Gastrocnemius medialis (tissue), 4 donors: ENCODE measurements around the gene ENKD1. TPM values are rescaled to one million over a fixed set of nuclear protein-coding genes. Genes with fewer than 3 reads are reported as not detected.
"Not testable (repeated sequence)": the region's sequence is repeated elsewhere in the genome, so short reads cannot be mapped to it uniquely, and the experiment has no call there.

Experiments
- ATAC-seq, 2 donors: fragments of 150-250 bp; one replicate each; pipeline ENCODE4 v1.9.1; 2016
- DNase-seq, 2 donors: peaks; one replicate each; pipeline ENCODE4 v3.0.0-alpha.2; 2019
- H3K27ac ChIP-seq, 4 donors: fragments of 200-600 bp; sonication (generic); 1 replicate in 1 of 4; 2 replicates in 3 of 4; pipeline ENCODE4 v1.5.1; 2016 to 2018; ENCODE audit warnings: mild to moderate bottlenecking in 2 of 4, moderate library complexity in 1 of 4
- H3K27me3 ChIP-seq, 3 donors: fragments of 200-600 bp; sonication (generic) in 2 of 3; 1 replicate in 1 of 3; 2 replicates in 2 of 3; pipeline versions ENCODE4 v1.5.1 to v1.6.0; 2016 to 2019; ENCODE audit warnings: mild to moderate bottlenecking in 1 of 3, moderate library complexity in 1 of 3
- H3K36me3 ChIP-seq, 2 donors: fragments of 200-600 bp; sonication (generic) in 1 of 2; one replicate each; pipeline ENCODE4 v1.5.1; 2017 to 2018
- H3K4me1 ChIP-seq, 2 donors: fragments of 200-600 bp; sonication (generic) in 1 of 2; one replicate each; pipeline ENCODE4 v1.5.1; 2016 to 2017; ENCODE audit warnings: mild to moderate bottlenecking in 2 of 2
- H3K4me3 ChIP-seq, 4 donors: fragments of 200-600 bp; sonication (generic) in 3 of 4; 1 replicate in 1 of 4; 2 replicates in 3 of 4; pipeline ENCODE4 v1.5.1; 2016 to 2019; ENCODE audit warnings: mild to moderate bottlenecking in 2 of 4
- H3K9me3 ChIP-seq, 3 donors: fragments of 200-600 bp; sonication (generic) in 2 of 3; 1 replicate in 1 of 3; 2 replicates in 2 of 3; pipeline ENCODE4 v1.5.1; 2016 to 2019
- CTCF ChIP-seq, 5 experiments: fragments of 450-650 bp in 3 of 5; fragments of 200-600 bp in 2 of 5; sonication (generic) in 2 of 5; IDR thresholded peaks in 4 of 5; conservative IDR thresholded peaks in 1 of 5; 1 replicate in 4 of 5; 2 replicates in 1 of 5; pipeline ENCODE4 v1.5.1; 2016 to 2019; ENCODE audit warnings: antibody characterized with exemption in 5 of 5, mild to moderate bottlenecking in 3 of 5, moderate library complexity in 3 of 5
- POLR2A ChIP-seq, 2 donors: fragments of 450-650 bp; IDR thresholded peaks; one replicate each; pipeline ENCODE4 v1.6.1; 2017; ENCODE audit warnings: antibody characterized with exemption in 2 of 2, mild to moderate bottlenecking in 2 of 2, moderate library complexity in 2 of 2
- in situ Hi-C, 4 donors: fragments of 200-750 bp; cut with MboI; loops; one replicate each; pipeline versions ENCODE4 v1.15.0 to v1.8.0; 2017; ENCODE audit warnings: low sequenced_read_pairs in 4 of 4
- intact Hi-C: fragments of 100-400 bp; cut with DNase I; formaldehyde crosslinking; loops from one replicate; pipeline ENCODE4 v1.15.1; 2023; ENCODE audit warnings: low total_unique reads
- total RNA-seq, 4 donors: library from RNA; depleted of rRNA; stranded (reverse); fragments of >200 nt; gene quantifications; one replicate each; pipeline versions ENCODE4 v1.1.0 to v1.2.3, GENCODE V29; 2016

The ENKD1 gene
- total RNA-seq, 4 donors from 2014 or later, result 8.1 to 14.2 (median 11.2) TPM

- no peak for DNase-seq
- Histone ChIP-seq H3K27ac (no peak overlapping the region), H3K27me3 (no peaks in the 10 kb centered on the region), H3K4me1 (peaks cover 0 to 8% of the 10 kb centered on the region in 2 donors), H3K4me3 (no peak overlapping the region), H3K9me3 (no peaks in the 10 kb centered on the region), H3K36me3 (no peaks in the 10 kb centered on the region)
- intact Hi-C loops, result no loop called here
- ATAC-seq, result no peak
- in situ Hi-C loops, result loop anchor here in 1 of 4 donors (25.0 kb wide), 1 partner anchor 340 kb away; no protein-coding TSS in a partner anchor
- no peak for TF ChIP-seq CTCF (IDR thresholded peaks at IDR 0.05 in 4 of 5, conservative IDR thresholded peaks at IDR 0.05 in 1 of 5)
- no peak for TF ChIP-seq POLR2A (IDR thresholded peaks at IDR 0.05)
These were observed 31.1 kb upstream of the ENKD1 start for GRCh38 chr16:67697422-67698185.

- ATAC-seq (peak in 1 of 2 donors; percentile 87), DNase-seq (no peak)
- Histone ChIP-seq H3K27ac (peak overlapping the region in 1 of 4 donors; percentile 46), H3K4me3 (no peak overlapping the region), H3K27me3 (no peaks in the 10 kb centered on the region), H3K36me3 (no peaks in the 10 kb centered on the region), H3K4me1 (no peaks in the 10 kb centered on the region), H3K9me3 (no peaks in the 10 kb centered on the region)
- intact Hi-C loops (no loop called here), in situ Hi-C loops (loop anchor here in 1 of 4 donors (25.0 kb wide), 1 partner anchor 343 kb away; no protein-coding TSS in a partner anchor)
- TF ChIP-seq POLR2A (IDR thresholded peaks at IDR 0.05) (no peak), CTCF (IDR thresholded peaks at IDR 0.05 in 4 of 5, conservative IDR thresholded peaks at IDR 0.05 in 1 of 5) (no peak)
These were observed 28.1 kb upstream of the ENKD1 start for GRCh38 chr16:67694611-67695010.

GRCh38 chr16:67693517-67694285 lies 27.2 kb upstream of the ENKD1 start:
- DNase-seq, H3K27ac ChIP-seq, H3K4me1 ChIP-seq, intact Hi-C loops, H3K27me3 ChIP-seq, H3K4me3 ChIP-seq, ATAC-seq, H3K9me3 ChIP-seq, H3K36me3 ChIP-seq: not testable (repeated sequence)
- in situ Hi-C loops, result loop anchor here in 1 of 4 donors (25.0 kb wide), 1 partner anchor 344 kb away; no protein-coding TSS in a partner anchor

GRCh38 chr16:67685388-67686112 lies 19.0 kb upstream of the ENKD1 start:
- ATAC-seq (no peak), DNase-seq (no peak)
- Histone ChIP-seq H3K27me3 (no peaks in the 10 kb centered on the region), H3K27ac (peak overlapping the region; percentile 18 to 49 (median 34)), H3K4me3 (no peak overlapping the region), H3K36me3 (peaks cover 0 to 11% of the 10 kb centered on the region in 2 donors), H3K4me1 (peaks cover 0 to 5% of the 10 kb centered on the region in 2 donors), H3K9me3 (no peaks in the 10 kb centered on the region)
- in situ Hi-C loops, result loop anchor here in 1 of 4 donors (25.0 kb wide), 1 partner anchor 352 kb away; no protein-coding TSS in a partner anchor
- TF ChIP-seq CTCF (IDR thresholded peaks at IDR 0.05 in 4 of 5, conservative IDR thresholded peaks at IDR 0.05 in 1 of 5) (no peak), POLR2A (IDR thresholded peaks at IDR 0.05) (no peak)
- intact Hi-C loops, result no loop called here
